Large intestine (tissue), 3 donors: ENCODE results near the gene LMF1. TPM values are rescaled to one million over a fixed set of nuclear protein-coding genes. Genes with fewer than 3 reads are reported as not detected.

Experiments
- DNase-seq, 2 donors: peaks; one replicate each; pipeline versions ENCODE4 v3.0.0 to v3.0.0-alpha.2; 2013
- H3K27ac ChIP-seq: one replicate; pipeline ENCODE4 v1.5.1; 2013; ENCODE audit warnings: low read length
- H3K27me3 ChIP-seq: 2 replicates; pipeline ENCODE4 v1.6.1; 2013; ENCODE audit warnings: low read length; ENCODE audit not compliant: control insufficient read depth, insufficient read depth
- H3K36me3 ChIP-seq: 2 replicates; pipeline ENCODE4 v1.6.1; 2013; ENCODE audit warnings: low read length; ENCODE audit not compliant: control insufficient read depth, insufficient read depth
- H3K4me1 ChIP-seq: one replicate; pipeline ENCODE4 v1.6.1; 2013; ENCODE audit warnings: low read length; ENCODE audit not compliant: control insufficient read depth, insufficient read depth
- H3K4me3 ChIP-seq: one replicate; pipeline ENCODE4 v1.5.1; 2013; ENCODE audit warnings: low read length
- H3K9me3 ChIP-seq: one replicate; pipeline ENCODE4 v1.6.1; 2013; ENCODE audit warnings: mild to moderate bottlenecking, low read depth, low read length, moderate library complexity; ENCODE audit not compliant: control insufficient read depth
- WGBS: methylation state at CpG from one replicate; pipeline ENCODE4 v1.1.5; 2013; ENCODE audit warnings: low lambda C conversion rate; ENCODE audit not compliant: insufficient coverage; 5-methylcytosine and 5-hydroxymethylcytosine counted together
- polyA plus RNA-seq: library from polyadenylated mRNA; unstranded; fragments of 120-200 nt; gene quantifications from one replicate; pipeline ENCODE4 v1.2.1, GENCODE V29; 2013

The LMF1 gene
- polyA plus RNA-seq, 1 donor, result 17.2 TPM

- no CpG with 5 or more reads among the region's 46 CpGs for WGBS
- peaks cover 8% of the 10 kb centered on the region for H3K27me3 ChIP-seq
Observed at GRCh38 chr16:1002399-1003166, 31.8 kb upstream of the LMF1 start.

GRCh38 chr16:1001096-1001495 is 30.3 kb upstream of the LMF1 start:
- H3K36me3 ChIP-seq, result no peaks in the 10 kb centered on the region
- peaks cover 18% of the 10 kb centered on the region for H3K9me3 ChIP-seq
- H3K27me3 ChIP-seq, result peaks cover 19% of the 10 kb centered on the region
- no peaks in the 10 kb centered on the region for H3K4me1 ChIP-seq
- DNase-seq, result no peak
- H3K4me3 ChIP-seq, result no peak overlapping the region
- WGBS, result no CpG with 5 or more reads among the region's 11 CpGs
- H3K27ac ChIP-seq, result no peak overlapping the region

More at GRCh38 chr16:1002399-1003166, 31.8 kb upstream of the LMF1 start:
- Histone ChIP-seq H3K4me1 (no peaks in the 10 kb centered on the region), H3K27ac (no peak overlapping the region), H3K9me3 (peaks cover 10% of the 10 kb centered on the region), H3K36me3 (no peaks in the 10 kb centered on the region), H3K4me3 (no peak overlapping the region)
- no peak for DNase-seq

GRCh38 chr16:1000608-1001007 is 29.8 kb upstream of the LMF1 start:
- H3K27me3 ChIP-seq, result peaks cover 19% of the 10 kb centered on the region
- H3K4me3 ChIP-seq, result no peak overlapping the region
- no CpG with 5 or more reads among the region's 17 CpGs for WGBS
- H3K4me1 ChIP-seq, result no peaks in the 10 kb centered on the region
- no peak overlapping the region for H3K27ac ChIP-seq
- no peaks in the 10 kb centered on the region for H3K36me3 ChIP-seq
- H3K9me3 ChIP-seq, result peaks cover 18% of the 10 kb centered on the region
- DNase-seq, result no peak

GRCh38 chr16:999677-1000076 is 28.9 kb upstream of the LMF1 start:
- no peaks in the 10 kb centered on the region for H3K4me1 ChIP-seq
- no CpG with 5 or more reads among the region's 11 CpGs for WGBS
- no peaks in the 10 kb centered on the region for H3K36me3 ChIP-seq
- peaks cover 18% of the 10 kb centered on the region for H3K9me3 ChIP-seq
- peaks cover 19% of the 10 kb centered on the region for H3K27me3 ChIP-seq
- no peak overlapping the region for H3K4me3 ChIP-seq
- DNase-seq, result no peak
- H3K27ac ChIP-seq, result no peak overlapping the region

- WGBS, result no CpG with 5 or more reads among the region's 11 CpGs
- H3K36me3 ChIP-seq, result no peaks in the 10 kb centered on the region
- H3K4me3 ChIP-seq, result no peak overlapping the region
- no peak for DNase-seq
- H3K27me3 ChIP-seq, result peaks cover 19% of the 10 kb centered on the region
- peaks cover 24% of the 10 kb centered on the region for H3K9me3 ChIP-seq
- H3K4me1 ChIP-seq, result no peaks in the 10 kb centered on the region
- H3K27ac ChIP-seq, result no peak overlapping the region
Observed at GRCh38 chr16:998615-999014, 27.8 kb upstream of the LMF1 start.

GRCh38 chr16:998211-998610 is 27.4 kb upstream of the LMF1 start:
- peaks cover 19% of the 10 kb centered on the region for H3K27me3 ChIP-seq
- no peak for DNase-seq
- H3K9me3 ChIP-seq, result peaks cover 28% of the 10 kb centered on the region
- H3K4me1 ChIP-seq, result no peaks in the 10 kb centered on the region
- no peak overlapping the region for H3K4me3 ChIP-seq
- H3K36me3 ChIP-seq, result no peaks in the 10 kb centered on the region
- no CpG with 5 or more reads among the region's 11 CpGs for WGBS
- no peak overlapping the region for H3K27ac ChIP-seq

GRCh38 chr16:997440-998051 is 26.8 kb upstream of the LMF1 start:
- H3K36me3 ChIP-seq, result no peaks in the 10 kb centered on the region
- H3K9me3 ChIP-seq, result peaks cover 28% of the 10 kb centered on the region
- WGBS, result no CpG with 5 or more reads among the region's 39 CpGs
- H3K27ac ChIP-seq, result no peak overlapping the region
- no peak overlapping the region for H3K4me3 ChIP-seq
- DNase-seq, result no peak
- peaks cover 19% of the 10 kb centered on the region for H3K27me3 ChIP-seq
- H3K4me1 ChIP-seq, result no peaks in the 10 kb centered on the region

- H3K4me1 ChIP-seq, result no peaks in the 10 kb centered on the region
- peaks cover 19% of the 10 kb centered on the region for H3K27me3 ChIP-seq
- H3K27ac ChIP-seq, result no peak overlapping the region
- H3K36me3 ChIP-seq, result no peaks in the 10 kb centered on the region
- H3K4me3 ChIP-seq, result no peak overlapping the region
- DNase-seq, result no peak
- peaks cover 28% of the 10 kb centered on the region for H3K9me3 ChIP-seq
- no CpG with 5 or more reads among the region's 6 CpGs for WGBS
Observed at GRCh38 chr16:996681-997080, 25.9 kb upstream of the LMF1 start.

GRCh38 chr16:995783-996182 is 25.0 kb upstream of the LMF1 start:
- Histone ChIP-seq H3K9me3 (peaks cover 21% of the 10 kb centered on the region), H3K4me1 (no peaks in the 10 kb centered on the region), H3K36me3 (no peaks in the 10 kb centered on the region), H3K27ac (no peak overlapping the region), H3K27me3 (peaks cover 19% of the 10 kb centered on the region), H3K4me3 (no peak overlapping the region)
- no CpG with 5 or more reads among the region's 3 CpGs for WGBS
- no peak for DNase-seq

GRCh38 chr16:995087-995486 is 24.3 kb upstream of the LMF1 start:
- H3K36me3 ChIP-seq, result no peaks in the 10 kb centered on the region
- H3K4me3 ChIP-seq, result no peak overlapping the region
- peaks cover 21% of the 10 kb centered on the region for H3K9me3 ChIP-seq
- WGBS, result no CpG with 5 or more reads among the region's 3 CpGs
- peaks cover 19% of the 10 kb centered on the region for H3K27me3 ChIP-seq
- no peaks in the 10 kb centered on the region for H3K4me1 ChIP-seq
- DNase-seq, result no peak
- H3K27ac ChIP-seq, result no peak overlapping the region

- no peaks in the 10 kb centered on the region for H3K36me3 ChIP-seq
- WGBS, result 75% methylated on average over 2 of the region's 3 CpGs
- peaks cover 19% of the 10 kb centered on the region for H3K27me3 ChIP-seq
- no peak overlapping the region for H3K27ac ChIP-seq
- no peak for DNase-seq
- H3K4me3 ChIP-seq, result no peak overlapping the region
- peaks cover 21% of the 10 kb centered on the region for H3K9me3 ChIP-seq
- no peaks in the 10 kb centered on the region for H3K4me1 ChIP-seq
Observed at GRCh38 chr16:993731-994130, 22.9 kb upstream of the LMF1 start.
